Jurkat, Clone E6-1 (cell line): ENCODE measurements around the gene ADCYAP1R1.

Experiments used
- DNase-seq: peaks from one replicate; pipeline ENCODE4 v3.0.0-alpha.2; 2011; ENCODE audit warnings: low read depth, low spot score
- H3K4me3 ChIP-seq: 2 replicates; pipeline ENCODE4 v1.5.1; 2011; ENCODE audit warnings: mild to moderate bottlenecking, low read length, control low read depth, moderate library complexity

ADCYAP1R1 gene

DNA sequence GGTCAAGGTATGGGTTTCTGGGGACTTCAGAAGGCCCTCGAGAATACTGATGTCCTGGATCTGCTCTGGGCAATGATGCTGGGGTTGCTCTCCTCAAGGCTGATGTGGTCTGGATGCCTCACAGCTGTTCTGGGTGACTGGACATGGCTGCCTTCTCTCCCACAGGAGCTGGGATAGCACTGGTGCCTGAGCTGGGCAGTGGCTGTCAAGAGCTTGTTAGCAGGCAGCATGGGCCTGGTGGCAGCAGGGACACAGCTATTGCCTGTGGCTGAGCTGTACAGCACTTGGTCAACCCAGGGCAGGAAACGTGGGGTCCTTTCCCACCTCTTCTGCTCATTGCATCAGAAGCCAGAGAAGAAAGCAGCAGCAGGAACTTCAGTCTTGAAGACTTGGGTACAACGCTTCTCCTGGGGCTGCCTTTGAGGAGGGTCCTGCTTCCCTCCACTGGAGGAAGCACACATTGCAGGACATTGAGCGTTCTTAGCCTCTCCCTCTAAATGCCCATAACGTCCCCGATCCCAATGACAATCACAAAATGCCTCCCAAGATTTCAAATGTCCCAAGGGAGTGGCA lies 13.0 kb downstream of the ADCYAP1R1 start:
- H3K4me3 ChIP-seq: no peak overlapping the region
- no peak for DNase-seq

GRCh38 chr7:31065840-31066239 lies 13.7 kb downstream of the ADCYAP1R1 start:
- DNase-seq: no peak
- no peak overlapping the region for H3K4me3 ChIP-seq

DNA sequence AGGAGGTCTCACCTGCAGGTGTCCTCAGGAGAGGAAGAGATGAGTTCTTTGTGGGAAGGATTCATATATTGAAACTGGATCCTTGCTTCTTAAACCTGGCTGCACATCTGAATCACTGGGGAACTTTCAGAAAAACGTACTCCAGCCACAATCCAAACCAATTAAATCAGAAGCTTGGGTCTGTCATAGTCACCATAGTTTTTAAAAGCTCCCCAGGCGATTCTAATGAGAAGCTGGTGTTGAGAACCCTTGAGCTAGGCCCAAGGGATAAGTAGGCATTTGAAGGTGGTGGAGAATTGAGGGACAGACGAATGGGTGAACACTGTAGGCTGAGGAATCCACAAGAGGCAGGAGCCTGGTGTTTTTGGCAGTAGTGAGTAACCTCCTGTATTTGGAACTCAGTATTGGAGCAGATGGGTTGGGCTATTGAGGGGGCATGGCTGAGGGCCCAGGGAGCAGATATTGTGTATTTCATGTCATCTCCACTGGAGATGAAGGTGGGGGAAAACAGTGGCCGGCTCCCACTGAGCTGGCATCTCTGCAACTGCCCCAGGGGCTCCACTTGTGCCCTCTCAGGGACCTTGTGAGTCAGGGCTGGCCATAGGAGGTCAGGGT lies 14.5 kb downstream of the ADCYAP1R1 start:
- DNase-seq: no peak
- H3K4me3 ChIP-seq: no peak overlapping the region

DNA sequence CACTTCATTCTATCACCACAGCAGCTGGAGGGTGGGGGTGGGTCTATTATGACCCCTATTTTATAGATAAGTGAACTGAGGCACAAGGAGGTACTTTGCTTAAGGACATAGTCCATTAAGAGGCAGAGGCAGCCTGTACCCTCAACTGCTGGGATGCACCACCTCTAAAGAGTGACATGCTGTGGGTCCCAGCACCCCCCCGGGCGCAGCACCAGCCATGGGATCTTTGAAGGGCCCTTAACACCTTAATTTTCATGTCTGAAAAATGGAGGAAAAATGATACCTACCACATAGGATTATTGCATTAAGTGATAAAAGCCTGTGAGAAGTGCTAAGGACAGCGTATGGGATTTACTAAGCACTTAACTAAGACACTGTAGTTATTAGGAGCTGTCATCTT lies 15.4 kb downstream of the ADCYAP1R1 start:
- no peak for DNase-seq
- no peak overlapping the region for H3K4me3 ChIP-seq

- H3K4me3 ChIP-seq: no peak overlapping the region
- DNase-seq: no peak
These were observed 16.0 kb downstream of the ADCYAP1R1 start for GRCh38 chr7:31068006-31068675.

DNA sequence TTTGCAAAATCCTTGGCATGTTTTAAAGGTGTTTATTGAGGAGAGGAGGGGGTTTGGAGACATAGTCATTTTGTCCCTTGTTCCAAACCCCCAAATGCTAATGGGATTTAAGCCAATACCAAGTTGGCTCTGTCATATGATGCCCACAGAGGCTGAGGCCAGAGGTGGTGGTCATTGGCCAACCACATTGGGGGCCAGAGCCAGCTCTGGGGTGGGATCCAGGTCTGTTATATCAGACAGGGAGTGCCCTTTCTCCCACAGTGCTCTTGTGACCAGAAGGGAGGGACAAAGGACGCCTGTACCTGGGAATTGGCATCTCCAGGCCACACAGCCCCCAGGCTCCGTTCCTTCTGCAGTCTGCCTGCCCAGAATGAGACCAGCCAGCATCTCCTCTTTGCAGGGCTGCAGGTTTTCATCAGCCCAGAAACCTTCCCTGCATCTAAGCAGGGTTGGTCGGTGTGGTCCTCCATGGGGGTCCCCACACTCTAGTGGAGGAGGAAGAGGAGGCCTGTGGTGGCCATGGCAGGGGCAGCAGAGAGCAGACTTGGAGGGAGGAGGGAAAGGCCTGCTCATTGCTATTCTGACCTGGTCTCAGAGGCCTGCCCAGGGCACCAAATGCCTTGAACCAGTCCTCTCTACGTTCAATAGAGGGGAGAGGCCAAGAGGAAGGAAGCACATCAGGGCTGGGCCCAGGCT lies 17.9 kb downstream of the ADCYAP1R1 start:
- H3K4me3 ChIP-seq: no peak overlapping the region
- no peak for DNase-seq

DNA sequence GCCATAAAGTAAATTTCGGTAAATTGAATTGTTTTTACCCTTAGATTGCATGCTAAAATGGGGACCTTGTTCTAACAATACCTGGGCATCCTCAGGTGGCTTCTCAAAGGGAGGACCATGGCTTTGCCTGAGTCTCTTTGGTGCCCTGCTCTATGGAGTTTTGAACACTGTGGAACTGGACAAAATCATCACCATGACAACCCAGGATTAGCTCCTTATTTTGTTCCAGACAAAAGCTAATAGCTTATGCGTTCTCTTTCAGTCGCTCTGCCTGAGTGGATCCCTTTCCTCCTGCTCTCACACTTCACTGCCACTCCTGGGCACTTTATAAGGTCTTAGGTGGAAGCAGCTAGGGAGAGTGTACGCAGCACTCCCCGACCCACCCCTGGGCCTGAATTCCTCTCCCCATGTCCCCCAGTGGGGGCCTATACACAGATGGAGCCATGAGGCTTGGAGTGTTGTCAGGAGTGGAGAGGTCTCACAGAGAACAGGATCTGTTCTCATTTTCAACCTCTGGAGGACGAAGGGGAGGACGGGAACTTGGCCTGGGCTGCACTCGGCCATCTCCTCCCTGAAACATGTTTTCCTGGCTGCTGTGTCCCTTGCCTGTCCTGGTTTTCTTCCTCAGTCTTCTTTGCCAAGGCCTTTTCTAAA lies 19.0 kb downstream of the ADCYAP1R1 start:
- no peak for DNase-seq
- no peak overlapping the region for H3K4me3 ChIP-seq

- DNase-seq: no peak
- no peak overlapping the region for H3K4me3 ChIP-seq
These were observed 19.5 kb downstream of the ADCYAP1R1 start for GRCh38 chr7:31071645-31072029.

- no peak for DNase-seq
- no peak overlapping the region for H3K4me3 ChIP-seq
These were observed 21.4 kb downstream of the ADCYAP1R1 start for GRCh38 chr7:31073326-31074119.

- no peak for DNase-seq
- no peak overlapping the region for H3K4me3 ChIP-seq
These were observed 21.9 kb downstream of the ADCYAP1R1 start for GRCh38 chr7:31074120-31074383.

DNA sequence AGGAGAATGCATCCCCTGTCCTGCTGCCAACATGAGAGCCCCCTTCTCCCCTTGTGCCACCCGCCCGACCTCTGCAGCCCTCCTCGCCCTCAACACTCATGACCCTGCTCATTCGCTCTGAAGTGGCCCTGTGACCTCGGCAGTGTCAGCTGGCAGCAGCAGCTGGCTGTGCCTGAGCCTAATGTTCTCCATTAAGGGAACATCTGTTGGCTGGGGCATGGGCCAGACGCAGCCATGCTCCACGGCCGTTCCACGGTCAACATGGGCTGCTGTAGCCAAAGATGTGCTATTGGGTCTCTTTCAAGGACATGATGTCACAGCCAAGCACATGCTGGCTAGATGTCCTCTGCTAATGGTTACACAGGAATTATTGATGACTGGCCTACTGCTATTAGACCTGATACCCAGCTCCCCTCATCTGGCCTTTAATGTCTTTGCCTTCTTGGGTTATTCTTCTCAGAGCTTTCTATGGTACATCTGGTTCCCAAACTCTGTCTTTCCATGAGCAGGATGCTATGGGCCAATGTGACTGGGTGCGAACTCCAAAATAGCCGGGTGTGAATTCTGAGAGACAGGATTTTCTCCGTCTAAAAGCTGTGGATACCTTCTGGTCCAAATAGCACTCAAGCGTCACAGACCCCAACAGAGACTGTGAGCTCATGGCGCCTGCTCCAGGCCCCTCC lies 22.4 kb downstream of the ADCYAP1R1 start:
- no peak for DNase-seq
- H3K4me3 ChIP-seq: no peak overlapping the region

GRCh38 chr7:31075086-31075405 lies 22.9 kb downstream of the ADCYAP1R1 start:
- no peak for DNase-seq
- no peak overlapping the region for H3K4me3 ChIP-seq

DNA sequence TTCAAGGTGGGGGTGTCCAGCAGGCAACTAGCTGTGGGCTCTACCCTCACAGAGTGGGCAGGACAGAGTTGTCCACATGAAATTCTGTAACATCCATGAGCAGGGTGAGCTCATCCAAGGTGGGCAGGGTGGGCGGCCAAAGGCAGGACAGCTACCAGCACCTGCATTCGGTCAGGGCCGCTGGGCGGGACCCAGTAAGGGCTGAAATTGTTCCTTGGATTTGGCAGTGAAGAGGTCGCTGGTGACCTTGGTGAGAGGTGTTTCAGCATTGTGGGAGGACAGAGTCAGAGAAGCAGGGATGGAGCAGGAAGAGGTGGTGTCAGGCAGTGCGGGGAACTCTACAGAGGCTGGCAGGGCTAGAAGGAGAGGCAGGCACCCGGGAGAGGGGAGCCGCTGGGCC lies 23.9 kb downstream of the ADCYAP1R1 start:
- no peak for DNase-seq
- no peak overlapping the region for H3K4me3 ChIP-seq

GRCh38 chr7:31076641-31077310 lies 24.7 kb downstream of the ADCYAP1R1 start:
- DNase-seq: no peak

GRCh38 chr7:31077484-31078362 lies 25.6 kb downstream of the ADCYAP1R1 start:
- H3K4me3 ChIP-seq: no peak overlapping the region
- DNase-seq: no peak

More at GRCh38 chr7:31076641-31077310, 24.7 kb downstream of the ADCYAP1R1 start:
- H3K4me3 ChIP-seq: no peak overlapping the region

DNA sequence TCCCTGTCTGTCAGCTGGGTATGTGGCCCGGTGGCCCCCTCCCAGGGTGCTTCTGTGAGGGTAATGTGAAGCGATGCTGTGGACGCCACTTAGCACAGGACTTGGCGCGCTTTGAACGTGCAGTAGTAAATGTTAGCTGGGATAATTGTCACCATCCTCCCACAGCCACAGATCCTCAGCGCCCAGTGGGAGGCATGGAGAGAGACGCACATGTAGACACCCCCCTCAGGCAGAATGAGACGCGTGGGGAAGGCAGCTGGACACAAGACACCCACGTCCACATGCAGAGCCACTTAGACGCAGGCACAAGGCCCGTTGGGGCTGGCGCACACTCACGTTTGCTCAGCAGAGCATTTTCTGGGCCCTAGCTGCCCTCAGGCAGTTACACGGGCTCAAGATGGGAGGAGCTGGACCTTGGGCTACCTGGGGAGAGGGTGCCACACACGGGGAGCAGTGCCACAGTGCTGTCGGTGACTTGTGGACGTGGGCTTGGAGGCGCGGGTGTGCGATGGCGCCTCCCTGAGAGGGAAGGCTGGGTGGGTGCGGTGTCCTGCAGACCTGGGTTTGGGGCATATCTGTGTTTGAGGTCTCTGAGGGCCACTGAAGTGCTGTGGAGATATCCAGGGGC lies 26.4 kb downstream of the ADCYAP1R1 start:
- H3K4me3 ChIP-seq: no peak overlapping the region
- DNase-seq: no peak
